Activated gamma-delta T cell treated with Interleukin-2 at 50 U/mL for 16 hours (primary cell): ENCODE measurements around the gene RNASE4.
"Not testable (repeated sequence)": the region's sequence is repeated elsewhere in the genome, so short reads cannot be mapped to it uniquely, and the experiment has no call there.

Experiments
- DNase-seq: peaks from one replicate; pipeline ENCODE4 v3.0.0-alpha.2; 2020

Gene RNASE4

GRCh38 chr14:20683891-20684661 is at the start of gene RNASE4:
TSS of gene RNASE4 (plus strand) at chr14:20684560. CDS start at chr14:20699372, 14,812 bp downstream.
- DNase-seq = peak; percentile 78

GRCh38 chr14:20641591-20641990 is 42.8 kb upstream of the RNASE4 start, which contains the start of gene OR6S1:
TSS of gene OR6S1 (minus strand) at chr14:20641691. CDS start at chr14:20641691, 0 bp downstream.
- no peak for DNase-seq

- no peak for DNase-seq
These were observed 42.2 kb upstream of the RNASE4 start for GRCh38 chr14:20642182-20642581.

- not testable (repeated sequence) for DNase-seq
These were observed 41.6 kb upstream of the RNASE4 start for GRCh38 chr14:20642755-20643154.

GRCh38 chr14:20644520-20644919 is 39.8 kb upstream of the RNASE4 start:
- no peak for DNase-seq

- DNase-seq = no peak
These were observed 38.9 kb upstream of the RNASE4 start for GRCh38 chr14:20645481-20645880.

- no peak for DNase-seq
These were observed 31.1 kb upstream of the RNASE4 start for GRCh38 chr14:20652996-20653975.

GRCh38 chr14:20655851-20656250 is 28.5 kb upstream of the RNASE4 start:
- DNase-seq = no peak

- DNase-seq = no peak
These were observed 28.1 kb upstream of the RNASE4 start for GRCh38 chr14:20656274-20656673.

- peak; percentile 9 for DNase-seq
These were observed 26.8 kb upstream of the RNASE4 start for GRCh38 chr14:20657216-20658211.

- DNase-seq = no peak
These were observed 26.1 kb upstream of the RNASE4 start for GRCh38 chr14:20658246-20658645.

- DNase-seq = no peak
These were observed 25.0 kb upstream of the RNASE4 start for GRCh38 chr14:20659336-20659735.

GRCh38 chr14:20659813-20660395 is 24.5 kb upstream of the RNASE4 start:
- DNase-seq = no peak

- DNase-seq = no peak
These were observed 23.2 kb upstream of the RNASE4 start for GRCh38 chr14:20661197-20661596.

GRCh38 chr14:20662968-20663732 is 21.2 kb upstream of the RNASE4 start:
- DNase-seq = peak; percentile 67

GRCh38 chr14:20666400-20666961 is 17.9 kb upstream of the RNASE4 start:
- not testable (repeated sequence) for DNase-seq

GRCh38 chr14:20667957-20668356 is 16.4 kb upstream of the RNASE4 start:
- no peak for DNase-seq

- DNase-seq = no peak
These were observed 15.4 kb upstream of the RNASE4 start for GRCh38 chr14:20668969-20669368.

- no peak for DNase-seq
These were observed 12.6 kb upstream of the RNASE4 start for GRCh38 chr14:20671597-20672283.

- DNase-seq = no peak
These were observed 8.7 kb upstream of the RNASE4 start for GRCh38 chr14:20675669-20676068.
